RWPE2 (cell line): ENCODE data around the gene MAP2K6.
"Not testable (repeated sequence)": the region's sequence is repeated elsewhere in the genome, so short reads cannot be mapped to it uniquely, and the experiment has no call there.

Experiments
- ATAC-seq: fragments of 200-7000 bp; cut with Tn5 transposase; 3 replicates; pipeline ENCODE4 v1.9.1; 2021; ENCODE audit warnings: low read depth
- DNase-seq: peaks from one replicate; pipeline ENCODE4 v3.0.0-alpha.2; 2020; ENCODE audit warnings: low spot score
- H3K27ac ChIP-seq: fragments of 450-650 bp; 2 replicates; pipeline ENCODE4 v1.5.1; 2017; ENCODE audit warnings: mild to moderate bottlenecking; ENCODE audit not compliant: poor library complexity, severe bottlenecking
- H3K27me3 ChIP-seq: fragments of 250-450 bp; sonication (Bioruptor Pico); 2 replicates; pipeline ENCODE4 v1.5.1; 2021; ENCODE audit warnings: mild to moderate bottlenecking, moderate library complexity; ENCODE audit not compliant: insufficient read depth, poor library complexity, severe bottlenecking
- H3K36me3 ChIP-seq: fragments of 250-450 bp; sonication (Bioruptor Pico); 2 replicates; pipeline ENCODE4 v1.5.1; 2020; ENCODE audit warnings: low read depth, mild to moderate bottlenecking, moderate library complexity
- H3K4me1 ChIP-seq: fragments of 250-450 bp; sonication (Bioruptor Pico); 2 replicates; pipeline ENCODE4 v1.5.1; 2021; ENCODE audit warnings: mild to moderate bottlenecking, moderate library complexity; ENCODE audit not compliant: insufficient read depth, poor library complexity, severe bottlenecking
- H3K4me3 ChIP-seq: fragments of 250-450 bp; sonication (Bioruptor Pico); 2 replicates; pipeline ENCODE4 v1.5.1; 2021; ENCODE audit warnings: mild to moderate bottlenecking, moderate library complexity; ENCODE audit not compliant: severe bottlenecking
- H3K9me3 ChIP-seq: fragments of 250-450 bp; sonication (Bioruptor Pico); 2 replicates; pipeline ENCODE4 v1.5.1; 2021; ENCODE audit warnings: mild to moderate bottlenecking, moderate library complexity; ENCODE audit not compliant: severe bottlenecking
- TF ChIP-seq, protein P1 (sequence below): fragments of 450-650 bp; IDR thresholded peaks from one replicate; pipeline ENCODE4 v1.5.1; 2017; ENCODE audit warnings: mild to moderate bottlenecking, moderate library complexity; ENCODE audit not compliant: poor library complexity, severe bottlenecking

The MAP2K6 gene

DNA sequence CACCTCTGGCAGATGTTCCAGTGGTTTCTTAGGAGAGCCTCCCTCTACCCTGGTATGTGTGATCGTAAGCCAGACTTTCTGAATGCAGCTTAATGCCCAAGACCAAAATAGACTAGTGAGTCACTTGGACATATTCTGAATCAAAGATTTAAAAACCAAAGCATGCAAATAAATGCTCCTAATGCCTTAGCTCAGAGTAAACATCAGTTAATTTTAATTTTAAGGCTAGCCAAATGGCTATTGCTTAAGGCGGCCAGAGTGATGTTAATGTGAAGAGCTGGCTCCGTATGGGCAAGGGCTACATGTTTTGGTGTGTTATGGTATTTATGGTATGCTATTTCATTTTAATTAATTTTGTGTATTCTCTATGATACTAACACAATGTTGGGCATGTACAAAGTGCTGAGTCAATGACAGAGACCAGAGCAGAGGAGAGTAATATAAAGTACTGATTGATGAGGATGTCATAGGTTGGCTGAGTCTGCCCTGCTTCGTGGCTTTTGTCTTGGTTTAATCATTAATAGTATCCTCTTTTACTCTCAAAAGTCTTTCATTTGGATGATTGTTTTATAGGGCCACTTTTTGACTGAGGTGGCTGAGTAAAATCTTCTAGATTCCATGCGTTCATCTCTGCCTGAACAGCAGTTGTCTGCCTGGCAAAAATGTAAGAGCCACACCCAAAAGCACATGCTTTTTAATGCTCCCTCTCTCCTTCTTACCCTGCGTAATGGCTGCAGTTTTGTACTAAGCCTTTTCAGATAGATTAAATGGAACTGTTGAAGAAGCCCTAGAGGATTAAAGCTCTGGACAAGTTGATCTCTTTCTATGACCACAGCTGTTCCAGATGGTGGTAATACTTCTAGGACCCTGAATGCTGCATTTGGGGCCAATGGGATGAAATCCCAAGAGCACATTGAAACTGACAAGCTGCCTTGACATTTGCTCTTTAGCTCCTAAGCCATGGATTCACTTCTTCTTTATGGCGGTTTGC lies 59.6 kb downstream of the MAP2K6 start:
- H3K27me3 ChIP-seq, result no peaks in the 10 kb centered on the region
- DNase-seq (no peak), ATAC-seq (no peak)
- TF ChIP-seq, protein P1, sequence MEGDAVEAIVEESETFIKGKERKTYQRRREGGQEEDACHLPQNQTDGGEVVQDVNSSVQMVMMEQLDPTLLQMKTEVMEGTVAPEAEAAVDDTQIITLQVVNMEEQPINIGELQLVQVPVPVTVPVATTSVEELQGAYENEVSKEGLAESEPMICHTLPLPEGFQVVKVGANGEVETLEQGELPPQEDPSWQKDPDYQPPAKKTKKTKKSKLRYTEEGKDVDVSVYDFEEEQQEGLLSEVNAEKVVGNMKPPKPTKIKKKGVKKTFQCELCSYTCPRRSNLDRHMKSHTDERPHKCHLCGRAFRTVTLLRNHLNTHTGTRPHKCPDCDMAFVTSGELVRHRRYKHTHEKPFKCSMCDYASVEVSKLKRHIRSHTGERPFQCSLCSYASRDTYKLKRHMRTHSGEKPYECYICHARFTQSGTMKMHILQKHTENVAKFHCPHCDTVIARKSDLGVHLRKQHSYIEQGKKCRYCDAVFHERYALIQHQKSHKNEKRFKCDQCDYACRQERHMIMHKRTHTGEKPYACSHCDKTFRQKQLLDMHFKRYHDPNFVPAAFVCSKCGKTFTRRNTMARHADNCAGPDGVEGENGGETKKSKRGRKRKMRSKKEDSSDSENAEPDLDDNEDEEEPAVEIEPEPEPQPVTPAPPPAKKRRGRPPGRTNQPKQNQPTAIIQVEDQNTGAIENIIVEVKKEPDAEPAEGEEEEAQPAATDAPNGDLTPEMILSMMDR, result no peak
- H3K27ac ChIP-seq, result no peak overlapping the region
- H3K4me1 ChIP-seq, result no peaks in the 10 kb centered on the region
- H3K4me3 ChIP-seq, result no peak overlapping the region
- no peaks in the 10 kb centered on the region for H3K36me3 ChIP-seq
- no peaks in the 10 kb centered on the region for H3K9me3 ChIP-seq

DNA sequence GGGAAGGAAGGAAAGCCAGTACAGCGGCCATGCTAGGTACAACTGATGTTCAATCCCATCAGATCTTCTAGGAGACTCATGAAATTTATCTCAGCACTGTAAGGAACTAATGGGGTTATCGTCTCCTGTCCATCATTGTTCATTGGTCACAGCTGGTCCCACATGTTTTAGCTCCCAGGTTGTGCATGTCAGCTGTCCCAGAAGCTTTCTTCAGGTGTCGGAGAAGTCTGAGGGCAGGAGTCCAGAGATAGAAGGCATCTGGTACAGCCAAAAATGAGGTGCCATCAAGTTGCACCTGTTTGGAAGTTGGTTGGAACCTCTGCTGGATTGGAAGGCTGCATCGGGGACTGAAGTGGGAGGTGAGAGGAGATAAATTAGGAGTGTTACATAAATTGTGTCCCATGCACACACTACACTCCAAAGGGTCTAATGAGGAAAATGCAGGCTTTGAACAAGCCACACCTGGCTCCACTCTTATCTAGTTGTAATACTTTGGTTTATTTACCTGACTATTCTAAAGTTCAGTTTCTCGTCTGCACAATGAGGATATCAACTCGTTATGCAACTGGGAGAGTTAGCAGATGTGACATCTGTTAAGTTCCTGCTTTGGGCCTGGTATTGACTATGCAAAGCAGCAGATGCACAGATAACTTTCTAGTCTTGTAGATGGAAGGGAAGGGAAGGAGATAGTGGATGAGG lies 62.9 kb downstream of the MAP2K6 start:
- DNase-seq (no peak), ATAC-seq (no peak)

DNA sequence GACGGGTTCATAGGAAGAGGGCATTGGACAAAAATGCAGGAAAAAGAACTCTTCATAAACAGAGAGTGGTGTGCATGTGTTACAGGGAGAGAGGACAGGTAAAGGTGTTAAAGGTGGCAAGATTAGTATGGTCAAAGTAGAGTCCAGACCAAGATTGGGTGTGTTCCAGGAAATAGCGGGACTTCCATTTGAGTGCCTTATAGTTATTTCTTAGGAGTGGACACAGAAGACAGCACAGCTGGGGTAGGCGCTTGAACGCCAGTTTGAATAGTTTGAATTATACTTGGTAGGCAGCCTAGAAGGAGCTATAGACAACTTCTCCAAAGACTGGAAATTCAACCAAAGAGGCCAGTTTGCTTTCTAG lies 63.4 kb downstream of the MAP2K6 start:
- Histone ChIP-seq H3K4me1 (no peaks in the 10 kb centered on the region), H3K9me3 (no peaks in the 10 kb centered on the region), H3K4me3 (no peak overlapping the region), H3K27me3 (no peaks in the 10 kb centered on the region), H3K27ac (no peak overlapping the region), H3K36me3 (no peaks in the 10 kb centered on the region)
- TF ChIP-seq, protein P1, result no peak
- DNase-seq, result no peak
- ATAC-seq, result no peak

More for the DNA sequence above, 62.9 kb downstream of the MAP2K6 start:
- no peaks in the 10 kb centered on the region for H3K36me3 ChIP-seq
- H3K9me3 ChIP-seq, result no peaks in the 10 kb centered on the region
- no peaks in the 10 kb centered on the region for H3K27me3 ChIP-seq
- H3K4me3 ChIP-seq, result no peak overlapping the region
- TF ChIP-seq, protein P1, result no peak
- no peaks in the 10 kb centered on the region for H3K4me1 ChIP-seq
- H3K27ac ChIP-seq, result no peak overlapping the region

DNA sequence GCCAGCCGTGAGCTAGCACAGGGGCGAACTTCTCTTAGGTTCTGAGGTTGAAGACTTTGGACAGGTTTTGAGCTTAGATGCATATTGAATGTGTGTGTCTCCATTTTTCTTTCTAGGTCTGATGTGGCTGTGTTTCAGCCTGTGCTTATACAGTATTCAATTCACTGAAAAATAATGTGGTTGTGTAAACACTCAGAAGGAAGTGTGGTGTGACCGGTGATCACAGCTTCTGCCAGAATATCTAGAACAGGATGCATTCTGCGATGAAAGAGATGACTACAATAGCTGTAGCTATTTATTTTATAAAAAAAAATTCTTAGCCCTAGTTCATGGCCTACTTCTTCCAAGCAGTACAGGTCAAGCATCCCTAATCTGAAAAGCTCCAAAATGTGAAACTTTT lies 64.4 kb downstream of the MAP2K6 start:
- TF ChIP-seq, protein P1, result no peak
- ATAC-seq, result no peak
- Histone ChIP-seq H3K4me1 (no peaks in the 10 kb centered on the region), H3K36me3 (no peaks in the 10 kb centered on the region), H3K27me3 (no peaks in the 10 kb centered on the region), H3K9me3 (no peaks in the 10 kb centered on the region), H3K4me3 (no peak overlapping the region), H3K27ac (no peak overlapping the region)
- DNase-seq, result no peak

DNA sequence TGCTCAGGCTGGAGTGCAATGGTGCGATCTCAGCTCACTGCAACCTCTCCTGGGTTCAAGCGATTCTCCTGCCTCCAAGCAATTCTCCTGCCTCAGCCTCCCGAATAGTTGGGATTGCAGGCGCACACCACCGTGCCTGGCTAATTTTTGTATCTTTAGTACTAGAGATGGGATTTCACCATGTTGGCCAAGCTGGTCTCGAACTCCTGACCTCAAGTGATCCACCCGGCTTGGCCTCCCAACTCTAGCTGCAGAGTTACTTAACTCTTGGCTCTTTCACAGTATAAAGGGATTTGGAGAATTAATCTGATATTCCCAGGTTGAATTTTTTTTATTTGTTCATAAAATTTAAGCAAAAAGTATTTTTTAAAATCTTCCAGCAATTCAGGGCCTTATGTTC lies 65.3 kb downstream of the MAP2K6 start:
- H3K36me3 ChIP-seq, DNase-seq, ATAC-seq, H3K4me1 ChIP-seq, H3K27me3 ChIP-seq, H3K9me3 ChIP-seq, H3K4me3 ChIP-seq, H3K27ac ChIP-seq: not testable (repeated sequence)
